Epithelial cell of prostate (primary cell): ENCODE data around the gene SLC2A1.

ENCODE experiments used
- DNase-seq: peaks from one replicate; pipeline ENCODE4 v3.0.0-alpha.2; 2011; ENCODE audit warnings: low read depth, low spot score
- H3K27ac ChIP-seq: fragments of 450-650 bp; 2 replicates; pipeline ENCODE4 v1.5.1; 2017; ENCODE audit warnings: mild to moderate bottlenecking

Gene SLC2A1

GRCh38 chr1:42961312-42962091 is 2.8 kb upstream of the SLC2A1 start:
- peak overlapping the region; percentile 65 for H3K27ac ChIP-seq
- no peak for DNase-seq

GRCh38 chr1:42960566-42961311 is 2.1 kb upstream of the SLC2A1 start:
- no peak for DNase-seq
- H3K27ac ChIP-seq = no peak overlapping the region

- no peak for DNase-seq
- H3K27ac ChIP-seq = no peak overlapping the region
Measured at GRCh38 chr1:42960122-42960390, 1.4 kb upstream of the SLC2A1 start.

GRCh38 chr1:42957880-42958487 is 684 bp downstream of the SLC2A1 start:
- H3K27ac ChIP-seq = peak overlapping the region; percentile 98
- no peak for DNase-seq

- H3K27ac ChIP-seq = peak overlapping the region; percentile 98
Measured at GRCh38 chr1:42957229-42957879, 1.3 kb downstream of the SLC2A1 start.

GRCh38 chr1:42956739-42957138 is 1.9 kb downstream of the SLC2A1 start:
- no peak for DNase-seq

More at GRCh38 chr1:42957229-42957879, 1.3 kb downstream of the SLC2A1 start:
- DNase-seq = no peak

GRCh38 chr1:42955311-42956063 is 3.2 kb downstream of the SLC2A1 start:
- DNase-seq = no peak
- H3K27ac ChIP-seq = peak overlapping the region; percentile 98

More at GRCh38 chr1:42956739-42957138, 1.9 kb downstream of the SLC2A1 start:
- peak overlapping the region; percentile 98 for H3K27ac ChIP-seq

GRCh38 chr1:42953182-42954180 is 5.2 kb downstream of the SLC2A1 start:
- DNase-seq = no peak
- peak overlapping the region; percentile 98 for H3K27ac ChIP-seq

- peak overlapping the region; percentile 98 for H3K27ac ChIP-seq
- no peak for DNase-seq
Measured at GRCh38 chr1:42952303-42953001, 6.2 kb downstream of the SLC2A1 start.

GRCh38 chr1:42951588-42951987 is 7.1 kb downstream of the SLC2A1 start:
- no peak for DNase-seq
- peak overlapping the region; percentile 98 for H3K27ac ChIP-seq

- peak overlapping the region; percentile 98 for H3K27ac ChIP-seq
- no peak for DNase-seq
Measured at GRCh38 chr1:42950116-42950481, 8.6 kb downstream of the SLC2A1 start.

GRCh38 chr1:42949312-42950115 is 9.2 kb downstream of the SLC2A1 start:
- no peak for DNase-seq
- peak overlapping the region; percentile 98 for H3K27ac ChIP-seq

GRCh38 chr1:42947965-42948732 is 10.5 kb downstream of the SLC2A1 start:
- DNase-seq = no peak
- H3K27ac ChIP-seq = peak overlapping the region; percentile 98

- DNase-seq = no peak
- peak overlapping the region; percentile 98 for H3K27ac ChIP-seq
Measured at GRCh38 chr1:42947117-42947516, 11.6 kb downstream of the SLC2A1 start.

- peak overlapping the region; percentile 98 for H3K27ac ChIP-seq
- DNase-seq = no peak
Measured at GRCh38 chr1:42946120-42946898, 12.4 kb downstream of the SLC2A1 start.

- H3K27ac ChIP-seq = peak overlapping the region; percentile 98
- DNase-seq = no peak
Measured at GRCh38 chr1:42945164-42945563, 13.5 kb downstream of the SLC2A1 start.
